ENCODE data around the gene ZXDC.

DNA sequence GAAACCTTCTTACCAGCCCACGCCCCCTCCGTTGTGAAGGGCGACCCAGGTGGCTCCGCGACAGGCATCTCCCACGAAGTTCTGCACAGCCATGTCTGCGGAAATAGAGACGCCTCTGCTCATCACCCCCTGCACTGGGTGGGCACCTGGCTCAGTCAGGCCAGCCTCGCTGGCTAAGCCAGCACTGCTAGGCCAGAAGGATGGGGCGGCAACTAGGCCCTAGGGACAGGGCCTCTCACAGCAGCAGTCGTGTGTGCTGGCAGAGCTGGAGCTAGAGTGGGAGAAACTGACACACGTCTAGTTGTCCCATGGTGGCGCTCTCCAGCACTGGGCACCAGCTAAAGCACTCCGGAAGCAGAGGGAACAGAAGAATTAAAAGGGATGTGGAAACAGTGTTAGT lies 12.5 kb upstream of the ZXDC start:
- TF ChIP-seq CTCF (IDR thresholded peaks at IDR 0.05), result no peak
- no peak for TF ChIP-seq POLR2A (IDR thresholded peaks at IDR 0.05)
- TF ChIP-seq EP300 (IDR thresholded peaks at IDR 0.05), result no peak

All from tibial nerve (tissue), 4 donors.